Large intestine (tissue), 3 donors: ENCODE data around the gene LFNG. TPM values are rescaled to one million over a fixed set of nuclear protein-coding genes. Genes with fewer than 3 reads are reported as not detected.
A peak's percentile ranks its signal among the peaks of the same experiment; 100 is the strongest.

Experiments
- DNase-seq, 2 donors: peaks; one replicate each; pipeline versions ENCODE4 v3.0.0 to v3.0.0-alpha.2; 2013
- H3K27ac ChIP-seq: one replicate; pipeline ENCODE4 v1.5.1; 2013; ENCODE audit warnings: low read length
- H3K27me3 ChIP-seq: 2 replicates; pipeline ENCODE4 v1.6.1; 2013; ENCODE audit warnings: low read length; ENCODE audit not compliant: control insufficient read depth, insufficient read depth
- H3K36me3 ChIP-seq: 2 replicates; pipeline ENCODE4 v1.6.1; 2013; ENCODE audit warnings: low read length; ENCODE audit not compliant: control insufficient read depth, insufficient read depth
- H3K4me1 ChIP-seq: one replicate; pipeline ENCODE4 v1.6.1; 2013; ENCODE audit warnings: low read length; ENCODE audit not compliant: control insufficient read depth, insufficient read depth
- H3K4me3 ChIP-seq: one replicate; pipeline ENCODE4 v1.5.1; 2013; ENCODE audit warnings: low read length
- H3K9me3 ChIP-seq: one replicate; pipeline ENCODE4 v1.6.1; 2013; ENCODE audit warnings: mild to moderate bottlenecking, low read depth, low read length, moderate library complexity; ENCODE audit not compliant: control insufficient read depth
- WGBS: methylation state at CpG from one replicate; pipeline ENCODE4 v1.1.5; 2013; ENCODE audit warnings: low lambda C conversion rate; ENCODE audit not compliant: insufficient coverage; 5-methylcytosine and 5-hydroxymethylcytosine counted together
- polyA plus RNA-seq: library from polyadenylated mRNA; unstranded; fragments of 120-200 nt; gene quantifications from one replicate; pipeline ENCODE4 v1.2.1, GENCODE V29; 2013

The LFNG gene
- polyA plus RNA-seq, 1 donor: 27.3 TPM

- no CpG with 5 or more reads among the region's 28 CpGs for WGBS
- H3K4me3 ChIP-seq: no peak overlapping the region
- H3K27me3 ChIP-seq: no peaks in the 10 kb centered on the region
- H3K9me3 ChIP-seq: no peaks in the 10 kb centered on the region
- peaks cover 10% of the 10 kb centered on the region for H3K36me3 ChIP-seq
- H3K4me1 ChIP-seq: peaks cover 20% of the 10 kb centered on the region
- H3K27ac ChIP-seq: no peak overlapping the region
- DNase-seq: peak in 1 of 2 donors; percentile 57
Observed at GRCh38 chr7:2566890-2567678, 47.5 kb downstream of the LFNG start.

DNA sequence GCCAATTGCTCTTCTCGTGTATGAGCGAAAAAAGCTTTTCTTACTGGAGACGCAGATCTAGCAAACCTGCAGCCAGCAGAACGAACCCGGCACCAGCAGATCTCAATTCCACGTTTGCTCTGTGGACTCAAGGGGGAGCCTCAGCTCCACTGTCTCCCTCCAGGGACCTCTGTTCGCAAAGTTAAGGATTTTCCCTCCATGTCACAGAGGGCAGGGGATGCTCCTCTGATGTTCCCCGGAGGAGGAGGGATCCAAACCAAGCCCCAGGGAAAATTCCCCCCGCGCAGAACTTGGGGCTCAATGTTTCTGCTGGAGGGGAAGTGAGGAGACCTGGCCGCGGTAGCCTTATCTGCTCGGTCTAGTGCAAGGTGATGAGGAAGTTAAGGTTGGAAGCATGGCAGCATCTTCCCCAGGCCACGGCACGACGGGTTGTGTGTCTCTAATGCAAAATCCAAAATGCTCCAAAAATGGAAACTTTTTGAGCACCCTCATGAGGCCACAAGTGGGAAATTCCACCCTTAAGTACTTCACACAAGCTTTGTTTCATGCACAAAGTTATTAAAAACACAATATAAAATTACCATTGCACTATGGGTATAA lies 48.2 kb downstream of the LFNG start:
- H3K36me3 ChIP-seq: peaks cover 10% of the 10 kb centered on the region
- WGBS: 50% methylated on average over 2 of the region's 16 CpGs
- DNase-seq: peak in 1 of 2 donors; percentile 40
- H3K9me3 ChIP-seq: no peaks in the 10 kb centered on the region
- H3K4me3 ChIP-seq: no peak overlapping the region
- peaks cover 27% of the 10 kb centered on the region for H3K4me1 ChIP-seq
- no peaks in the 10 kb centered on the region for H3K27me3 ChIP-seq
- no peak overlapping the region for H3K27ac ChIP-seq

GRCh38 chr7:2568521-2569223 lies 49.1 kb downstream of the LFNG start:
- Histone ChIP-seq H3K4me1 (peaks cover 34% of the 10 kb centered on the region), H3K9me3 (no peaks in the 10 kb centered on the region), H3K4me3 (no peak overlapping the region), H3K36me3 (peaks cover 10% of the 10 kb centered on the region), H3K27me3 (no peaks in the 10 kb centered on the region), H3K27ac (no peak overlapping the region)
- no CpG with 5 or more reads among the region's 24 CpGs for WGBS
- no peak for DNase-seq

- no CpG with 5 or more reads among the region's 14 CpGs for WGBS
- H3K27ac ChIP-seq: no peak overlapping the region
- H3K9me3 ChIP-seq: no peaks in the 10 kb centered on the region
- no peak overlapping the region for H3K4me3 ChIP-seq
- H3K27me3 ChIP-seq: no peaks in the 10 kb centered on the region
- peaks cover 36% of the 10 kb centered on the region for H3K4me1 ChIP-seq
- no peak for DNase-seq
- H3K36me3 ChIP-seq: peaks cover 17% of the 10 kb centered on the region
Observed at GRCh38 chr7:2569421-2569820, 49.8 kb downstream of the LFNG start.

- no peak overlapping the region for H3K4me3 ChIP-seq
- DNase-seq: no peak
- peaks cover 33% of the 10 kb centered on the region for H3K4me1 ChIP-seq
- no peaks in the 10 kb centered on the region for H3K27me3 ChIP-seq
- 100% methylated on average over 2 of the region's 16 CpGs for WGBS
- H3K27ac ChIP-seq: no peak overlapping the region
- H3K36me3 ChIP-seq: peaks cover 23% of the 10 kb centered on the region
- H3K9me3 ChIP-seq: no peaks in the 10 kb centered on the region
Observed at GRCh38 chr7:2570021-2570420, 50.4 kb downstream of the LFNG start.

- WGBS: 82% methylated on average over 3 of the region's 15 CpGs
- DNase-seq: peak in 1 of 2 donors; percentile 37
- Histone ChIP-seq H3K9me3 (no peaks in the 10 kb centered on the region), H3K36me3 (peaks cover 33% of the 10 kb centered on the region), H3K4me3 (no peak overlapping the region), H3K4me1 (peaks cover 28% of the 10 kb centered on the region), H3K27ac (no peak overlapping the region), H3K27me3 (no peaks in the 10 kb centered on the region)
Observed at GRCh38 chr7:2571409-2571808, 51.8 kb downstream of the LFNG start.

- no peaks in the 10 kb centered on the region for H3K9me3 ChIP-seq
- DNase-seq: peak; percentile 62 to 83
- H3K4me1 ChIP-seq: peaks cover 25% of the 10 kb centered on the region
- 50% methylated on average over 1 of the region's 22 CpGs for WGBS
- peaks cover 37% of the 10 kb centered on the region for H3K36me3 ChIP-seq
- H3K27me3 ChIP-seq: no peaks in the 10 kb centered on the region
- no peak overlapping the region for H3K4me3 ChIP-seq
- H3K27ac ChIP-seq: peak overlapping the region; percentile 17
Observed at GRCh38 chr7:2572101-2572842, 52.7 kb downstream of the LFNG start.

GRCh38 chr7:2573761-2574160 lies 54.2 kb downstream of the LFNG start:
- Histone ChIP-seq H3K36me3 (peaks cover 42% of the 10 kb centered on the region), H3K4me1 (peaks cover 24% of the 10 kb centered on the region), H3K27me3 (no peaks in the 10 kb centered on the region), H3K9me3 (no peaks in the 10 kb centered on the region), H3K4me3 (no peak overlapping the region), H3K27ac (no peak overlapping the region)
- DNase-seq: no peak
- WGBS: no CpG with 5 or more reads among the region's 9 CpGs

GRCh38 chr7:2575046-2575732 lies 55.6 kb downstream of the LFNG start:
- WGBS: no CpG with 5 or more reads among the region's 21 CpGs
- H3K4me1 ChIP-seq: peaks cover 24% of the 10 kb centered on the region
- DNase-seq: no peak
- no peaks in the 10 kb centered on the region for H3K9me3 ChIP-seq
- peaks cover 43% of the 10 kb centered on the region for H3K36me3 ChIP-seq
- no peak overlapping the region for H3K4me3 ChIP-seq
- H3K27me3 ChIP-seq: no peaks in the 10 kb centered on the region
- H3K27ac ChIP-seq: no peak overlapping the region
